ENCODE results near the gene METTL8.
"Not testable (repeated sequence)": the region's sequence is repeated elsewhere in the genome, so short reads cannot be mapped to it uniquely, and the experiment has no call there.

The METTL8 gene

DNA sequence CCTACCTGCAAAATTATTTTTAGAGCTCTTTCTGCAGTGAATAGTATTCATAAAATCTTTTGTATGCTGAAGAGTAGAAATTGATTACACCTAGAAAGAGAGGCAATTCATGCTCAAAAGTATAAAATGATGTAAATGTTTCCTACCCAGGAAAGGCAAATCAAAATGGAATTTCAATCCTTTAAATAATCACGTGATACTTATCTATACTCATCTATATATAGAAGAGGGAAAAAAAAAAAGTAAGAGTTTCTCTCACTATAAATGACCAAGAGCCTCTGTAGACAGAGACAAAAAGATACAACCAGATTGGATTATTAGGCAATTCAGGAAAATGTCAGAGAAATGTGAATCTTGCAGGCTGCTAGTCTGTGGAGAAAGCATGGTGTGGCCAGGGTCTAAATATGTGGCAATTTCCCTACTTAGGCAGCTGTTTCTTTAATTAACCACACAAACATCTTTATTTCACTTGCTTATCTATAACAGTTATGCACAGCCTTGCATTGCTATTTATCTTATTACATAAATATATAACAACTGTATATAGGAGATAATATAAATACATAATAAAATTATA lies 39.5 kb downstream of the METTL8 start:
- no peak for DNase-seq

- DNase-seq = no peak
Observed at GRCh38 chr2:171393487-171393886, 40.3 kb downstream of the METTL8 start.

- DNase-seq = no peak
Observed at GRCh38 chr2:171391532-171391931, 42.3 kb downstream of the METTL8 start.

GRCh38 chr2:171390941-171391516 lies 42.8 kb downstream of the METTL8 start:
- DNase-seq = peak in 1 of 5 donors; percentile 68

- DNase-seq = no peak
Observed at GRCh38 chr2:171389780-171390179, 44.0 kb downstream of the METTL8 start.

DNA sequence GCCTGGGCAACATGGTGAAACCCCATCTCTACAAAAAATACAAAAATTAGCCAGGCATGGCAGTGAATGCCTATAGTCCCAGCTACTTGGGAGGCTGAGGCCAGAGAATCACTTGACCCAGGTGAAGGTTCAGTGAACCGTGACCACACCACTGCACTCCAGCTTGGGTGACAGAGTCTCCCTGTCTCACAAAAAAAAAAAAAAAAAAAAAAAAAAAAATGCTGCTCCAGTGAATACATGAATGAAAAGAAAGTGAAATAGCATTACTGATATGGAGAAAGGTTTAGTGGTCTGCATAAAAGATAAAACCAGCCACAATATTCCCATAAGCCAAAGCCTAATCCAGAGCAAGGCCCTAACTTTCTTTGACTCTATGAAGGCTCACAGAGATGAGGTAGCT lies 44.5 kb downstream of the METTL8 start:
- no peak for DNase-seq

DNA sequence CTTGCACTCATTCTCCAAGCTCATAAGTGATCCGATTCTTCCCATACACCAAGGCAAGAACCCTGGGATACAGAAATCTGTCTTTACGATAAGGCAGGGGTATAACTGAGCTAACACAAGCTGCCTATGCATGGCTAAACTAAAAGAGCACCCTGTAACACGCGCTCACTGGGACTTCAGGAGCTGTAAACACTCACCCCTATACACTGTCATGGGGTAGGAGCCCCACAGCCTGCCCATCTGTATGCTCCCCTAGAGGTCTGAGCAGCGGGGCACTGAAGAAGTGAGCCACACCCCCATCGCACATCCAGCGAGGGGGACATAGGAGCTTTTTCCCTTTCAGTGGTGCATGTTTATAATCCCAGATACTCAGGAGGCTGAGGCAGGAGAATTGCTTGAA lies 46.7 kb downstream of the METTL8 start:
- DNase-seq = no peak

GRCh38 chr2:171386627-171387026 lies 47.2 kb downstream of the METTL8 start:
- no peak for DNase-seq

GRCh38 chr2:171383134-171383533 lies 50.7 kb downstream of the METTL8 start:
- DNase-seq = no peak

GRCh38 chr2:171382175-171382574 lies 51.6 kb downstream of the METTL8 start:
- not testable (repeated sequence) for DNase-seq

GRCh38 chr2:171377852-171378251 lies 55.9 kb downstream of the METTL8 start:
- not testable (repeated sequence) for DNase-seq

DNA sequence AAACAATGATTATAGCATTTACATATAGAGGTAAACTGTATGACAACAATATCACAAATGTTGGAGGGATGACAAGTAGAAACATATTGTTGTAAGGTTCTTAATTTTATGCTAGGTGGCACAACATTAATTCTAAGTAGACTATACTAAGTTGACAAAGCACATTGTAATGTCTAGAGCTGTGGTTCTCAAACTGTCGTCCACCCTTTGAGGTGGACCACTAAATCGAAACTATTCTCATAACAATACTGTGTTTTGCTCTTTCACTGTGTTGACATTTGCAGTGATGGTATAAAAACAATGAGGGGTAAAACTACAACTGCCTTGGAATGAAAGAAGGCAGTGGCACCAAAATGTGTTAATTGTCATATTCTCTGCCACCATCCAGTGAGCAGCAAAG lies 66.1 kb downstream of the METTL8 start:
- DNase-seq = no peak

- no peak for DNase-seq
Observed at GRCh38 chr2:171365778-171366177, 68.0 kb downstream of the METTL8 start.

GRCh38 chr2:171365232-171365631 lies 68.6 kb downstream of the METTL8 start:
- DNase-seq = no peak

GRCh38 chr2:171362396-171362795 lies 71.4 kb downstream of the METTL8 start:
- no peak for DNase-seq

DNA sequence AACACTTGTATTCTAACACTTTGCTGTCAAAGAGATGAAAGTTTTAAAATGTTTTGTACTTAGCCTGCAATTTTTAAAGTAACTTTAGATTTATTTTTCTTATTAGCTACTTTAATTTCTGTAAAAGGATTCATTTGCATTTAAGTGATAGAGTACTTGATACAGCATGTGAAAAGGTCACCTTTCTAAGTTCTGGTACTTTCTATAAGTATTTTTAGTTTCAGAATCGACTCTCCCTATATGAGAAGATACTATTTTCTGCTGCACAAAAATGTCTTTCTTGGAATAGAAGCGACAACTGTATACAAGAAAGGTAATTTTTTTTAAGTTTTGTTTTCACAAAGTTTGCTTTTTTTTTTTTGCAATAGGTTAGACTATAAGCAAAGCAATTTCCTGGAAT lies 72.9 kb downstream of the METTL8 start:
- DNase-seq = no peak

DNA sequence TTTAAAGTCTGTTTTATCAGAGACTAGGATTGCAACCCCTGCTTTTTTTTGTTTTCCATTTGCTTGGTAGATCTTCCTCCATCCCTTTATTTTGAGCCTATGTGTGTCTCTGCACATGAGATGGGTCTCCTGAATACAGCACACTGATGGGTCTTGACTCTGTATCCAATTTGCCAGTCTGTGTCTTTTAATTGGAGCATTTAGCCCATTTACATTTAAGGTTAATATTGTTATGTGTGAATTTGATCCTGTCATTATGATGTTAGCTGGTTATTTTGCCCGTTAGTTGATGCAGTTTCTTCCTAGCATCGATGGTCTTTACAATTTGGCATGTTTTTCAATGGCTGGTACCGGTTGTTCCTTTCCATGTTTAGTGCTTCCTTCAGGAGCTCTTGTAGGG lies 80.0 kb downstream of the METTL8 start:
- DNase-seq = not testable (repeated sequence)

DNA sequence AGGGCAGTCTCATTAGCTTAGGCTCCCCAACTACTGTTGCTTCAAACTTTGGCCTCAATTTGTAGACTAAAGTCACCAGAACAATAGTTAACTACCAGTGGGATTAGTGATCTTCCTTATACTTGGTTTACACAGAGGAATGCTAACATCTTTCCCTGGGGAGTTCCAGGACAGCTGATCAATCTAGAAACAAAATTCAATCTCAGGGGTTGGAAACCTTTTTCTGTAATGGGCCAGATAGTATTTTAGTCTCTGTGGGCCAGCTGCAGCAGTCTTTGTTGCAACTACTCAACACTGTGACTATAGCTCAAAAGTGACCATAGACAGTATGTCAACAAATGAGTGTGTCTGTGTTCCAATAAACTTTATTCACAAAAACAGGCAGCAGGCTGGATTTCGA lies 85.7 kb downstream of the METTL8 start:
- no peak for DNase-seq

DNA sequence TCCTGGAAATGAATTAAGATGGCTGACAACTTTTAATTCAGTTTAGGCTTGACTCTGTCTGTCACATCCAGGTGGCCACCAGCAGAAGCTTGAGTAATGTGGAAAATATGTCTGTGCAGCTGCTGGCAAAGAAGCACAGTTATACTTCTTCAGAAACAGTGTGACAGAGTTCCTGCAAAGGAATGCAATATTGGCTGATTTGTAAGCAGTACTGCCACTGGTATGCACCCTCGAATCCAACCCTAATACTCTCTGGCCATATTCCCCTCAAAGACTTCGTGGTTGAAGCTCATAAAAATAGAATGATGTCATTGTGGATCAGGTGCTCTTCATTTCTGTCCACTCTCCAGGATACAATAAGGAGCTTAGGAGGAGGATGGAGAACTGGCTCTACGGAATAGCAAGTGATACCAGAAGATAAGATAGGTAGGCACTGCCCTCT lies 86.2 kb downstream of the METTL8 start:
- no peak for DNase-seq

DNA sequence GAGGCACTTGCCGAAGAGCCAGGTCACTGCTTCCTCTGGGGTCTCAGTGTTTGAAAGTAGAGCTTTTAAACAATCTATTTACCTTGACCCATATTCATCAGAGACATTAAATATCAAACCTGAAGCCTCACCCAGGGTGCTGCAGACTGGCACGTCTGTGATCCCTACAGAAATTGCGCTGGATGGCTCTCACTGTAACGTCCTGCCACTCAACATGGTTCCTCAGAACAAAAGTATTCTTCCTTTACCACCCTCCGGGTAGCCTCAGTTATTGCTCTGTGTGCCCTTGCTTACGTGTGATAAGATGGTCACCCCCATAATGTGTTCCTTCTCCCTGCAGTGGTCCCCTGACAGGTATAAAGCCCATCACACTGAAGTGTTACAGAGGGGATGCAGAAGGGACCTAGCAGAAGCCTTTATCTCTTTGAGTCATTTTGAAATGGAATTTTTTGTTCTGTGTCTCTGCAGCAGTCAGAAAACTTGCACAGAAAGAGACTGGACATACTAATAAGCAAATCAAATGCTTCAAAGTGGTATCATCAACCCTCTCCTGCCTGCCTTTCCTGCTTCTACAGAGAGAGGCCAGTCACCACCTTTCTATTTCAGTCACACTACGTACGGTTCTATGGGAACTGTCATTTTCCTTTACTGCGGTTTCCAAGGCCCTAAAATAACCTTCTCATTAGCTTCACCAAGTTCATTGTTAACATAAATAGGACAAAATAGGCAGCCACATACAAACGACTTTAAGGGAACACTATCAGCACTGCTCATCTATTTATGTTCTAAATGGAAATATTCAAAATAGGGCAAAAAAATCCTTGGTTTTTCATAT lies 86.8 kb downstream of the METTL8 start:
- no peak for DNase-seq

DNA sequence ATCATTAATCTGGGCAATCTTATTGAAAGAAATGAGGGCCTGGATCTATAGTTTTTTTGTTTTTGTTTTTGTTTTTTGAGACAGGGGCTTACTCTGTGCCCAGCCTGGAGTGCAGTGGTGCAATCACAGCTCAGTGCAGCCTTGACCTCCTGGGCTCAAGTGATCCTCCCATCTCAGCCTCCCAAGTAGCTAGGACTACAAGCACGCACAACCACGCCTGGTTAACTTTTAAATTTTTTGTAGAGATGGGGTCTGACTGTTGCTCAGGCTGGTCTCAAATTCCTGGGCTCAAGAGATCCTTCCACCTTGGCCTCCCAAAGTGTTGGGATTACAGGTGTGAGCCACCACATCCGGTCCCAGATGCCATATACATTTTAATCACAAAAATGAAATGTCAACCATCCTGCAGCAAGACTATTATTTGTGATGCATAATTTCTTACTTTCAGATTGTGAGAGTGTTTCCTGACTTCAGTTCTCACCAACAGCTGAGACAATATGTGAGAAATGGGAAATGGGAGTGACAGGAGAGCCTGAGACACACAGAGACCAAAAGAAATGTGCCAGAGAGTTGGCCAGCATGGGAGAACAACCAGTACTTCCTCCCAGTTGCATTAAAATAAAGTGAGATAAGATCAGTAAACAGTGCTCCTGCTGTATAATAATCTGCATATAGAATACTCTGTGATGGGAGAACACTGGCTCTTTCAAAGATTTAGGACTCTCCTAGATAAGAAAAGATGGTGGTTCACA lies 87.6 kb downstream of the METTL8 start:
- DNase-seq = no peak

- DNase-seq = no peak
Observed at GRCh38 chr2:171344182-171344581, 89.6 kb downstream of the METTL8 start.

- DNase-seq = no peak
Observed at GRCh38 chr2:171342067-171342413, 91.8 kb downstream of the METTL8 start.

Measured in T-helper 1 cell (primary cell).